Endodermal cell (in vitro differentiated cells): ENCODE results near the gene ACP7. TPM values are rescaled to one million over a fixed set of nuclear protein-coding genes. Genes with fewer than 3 reads are reported as not detected.

ENCODE experiments used
- DNase-seq: peaks from one replicate; pipeline ENCODE4 v3.0.0-alpha.2; 2017
- H3K27ac ChIP-seq: 2 replicates; pipeline ENCODE4 v1.5.1; 2013; ENCODE audit warnings: mild to moderate bottlenecking, low read depth, low read length, moderate library complexity
- H3K27me3 ChIP-seq: 2 replicates; pipeline ENCODE4 v1.6.1; 2013; ENCODE audit warnings: mild to moderate bottlenecking, low read length, moderate library complexity; ENCODE audit not compliant: insufficient read depth, control insufficient read depth, poor library complexity, severe bottlenecking
- H3K36me3 ChIP-seq: 2 replicates; pipeline ENCODE4 v1.7.0; 2013; ENCODE audit warnings: mild to moderate bottlenecking, low read length, moderate library complexity; ENCODE audit not compliant: control insufficient read depth, insufficient read depth
- H3K4me1 ChIP-seq: one replicate; pipeline ENCODE4 v1.7.0; 2013; ENCODE audit warnings: low read length; ENCODE audit not compliant: control insufficient read depth, insufficient read depth
- H3K4me3 ChIP-seq: 2 replicates; pipeline ENCODE4 v1.5.1; 2013; ENCODE audit warnings: mild to moderate bottlenecking, low read length, moderate library complexity
- H3K9ac ChIP-seq: 2 replicates; pipeline ENCODE4 v1.6.1; 2013; ENCODE audit warnings: mild to moderate bottlenecking, low read length, moderate library complexity; ENCODE audit not compliant: poor library complexity, severe bottlenecking; ENCODE audit errors: extremely low read depth
- H3K9me3 ChIP-seq: 2 replicates; pipeline ENCODE4 v1.6.1; 2013; ENCODE audit warnings: mild to moderate bottlenecking, low read length, moderate library complexity; ENCODE audit not compliant: control insufficient read depth
- H3K27ac Mint-ChIP-seq: 2 replicates; pipeline ENCODE4 v1.8.0; 2020; ENCODE audit warnings: mixed read lengths
- H3K27me3 Mint-ChIP-seq: 2 replicates; pipeline ENCODE4 v1.8.0; 2021; ENCODE audit warnings: mild to moderate bottlenecking, mixed read lengths; ENCODE audit not compliant: insufficient read depth
- H3K36me3 Mint-ChIP-seq: 2 replicates; pipeline ENCODE4 v1.8.0; 2020; ENCODE audit warnings: low read depth, mixed read lengths
- H3K4me1 Mint-ChIP-seq: 2 replicates; pipeline ENCODE4 v1.8.0; 2020; ENCODE audit warnings: mixed read lengths
- H3K4me3 Mint-ChIP-seq: 2 replicates; pipeline ENCODE4 v1.8.0; 2020; ENCODE audit warnings: mild to moderate bottlenecking, moderate library complexity, mixed read lengths
- H3K9me3 Mint-ChIP-seq: 2 replicates; pipeline ENCODE4 v1.8.0; 2020; ENCODE audit warnings: mild to moderate bottlenecking, mixed read lengths
- WGBS, 2 experiments: methylation state at CpG; one replicate each; pipeline versions ENCODE4 v1.1.5 to v1.1.7; 2013; ENCODE audit warnings: missing lambda C conversion rate in 2 of 2, mixed read lengths in 1 of 2; ENCODE audit not compliant: insufficient coverage in 1 of 2, insufficient read length in 1 of 2; 5-methylcytosine and 5-hydroxymethylcytosine counted together
- total RNA-seq, 2 donors: library from RNA; stranded (reverse); fragmentation: NEBNext Ultra II Directional in 1 of 2; extraction: Animal tissue kit (Norgen Biotek cat#: 25700) in 1 of 2; gene quantifications; 2 replicates in 1 of 2; 3 replicates in 1 of 2; pipeline ENCODE4 v1.2.1, GENCODE V29; 2021
- TF ChIP-seq, protein P1 (sequence below): fragments of 200-600 bp; sonication (generic); conservative IDR thresholded peaks from 2 replicates; pipeline ENCODE4 v1.5.0; 2021; ENCODE audit warnings: antibody characterized with exemption, mild to moderate bottlenecking

ACP7 gene
- total RNA-seq, 2 donors from 2014 or later: 0.29 TPM; not detected in 1

GRCh38 chr19:39133431-39134270 lies 49.5 kb downstream of the ACP7 start:
- WGBS, 2 experiments: 56 to 62% methylated on average over 12 to 22 of the region's 23 CpGs
- Histone ChIP-seq H3K27me3 (no peaks in the 10 kb centered on the region), H3K27ac (no peak overlapping the region), H3K36me3 (no peaks in the 10 kb centered on the region), H3K4me1 (peaks cover 8% of the 10 kb centered on the region), H3K4me3 (no peak overlapping the region), H3K9ac (no peak overlapping the region), H3K9me3 (no peaks in the 10 kb centered on the region)
- H3K27ac Mint-ChIP-seq: peak overlapping the region; percentile 76
- H3K27me3 Mint-ChIP-seq: no peaks in the 10 kb centered on the region
- H3K9me3 Mint-ChIP-seq: no peaks in the 10 kb centered on the region
- no peaks in the 10 kb centered on the region for H3K36me3 Mint-ChIP-seq
- H3K4me3 Mint-ChIP-seq: no peak overlapping the region
- DNase-seq: peak; percentile 72
- TF ChIP-seq, protein P1, sequence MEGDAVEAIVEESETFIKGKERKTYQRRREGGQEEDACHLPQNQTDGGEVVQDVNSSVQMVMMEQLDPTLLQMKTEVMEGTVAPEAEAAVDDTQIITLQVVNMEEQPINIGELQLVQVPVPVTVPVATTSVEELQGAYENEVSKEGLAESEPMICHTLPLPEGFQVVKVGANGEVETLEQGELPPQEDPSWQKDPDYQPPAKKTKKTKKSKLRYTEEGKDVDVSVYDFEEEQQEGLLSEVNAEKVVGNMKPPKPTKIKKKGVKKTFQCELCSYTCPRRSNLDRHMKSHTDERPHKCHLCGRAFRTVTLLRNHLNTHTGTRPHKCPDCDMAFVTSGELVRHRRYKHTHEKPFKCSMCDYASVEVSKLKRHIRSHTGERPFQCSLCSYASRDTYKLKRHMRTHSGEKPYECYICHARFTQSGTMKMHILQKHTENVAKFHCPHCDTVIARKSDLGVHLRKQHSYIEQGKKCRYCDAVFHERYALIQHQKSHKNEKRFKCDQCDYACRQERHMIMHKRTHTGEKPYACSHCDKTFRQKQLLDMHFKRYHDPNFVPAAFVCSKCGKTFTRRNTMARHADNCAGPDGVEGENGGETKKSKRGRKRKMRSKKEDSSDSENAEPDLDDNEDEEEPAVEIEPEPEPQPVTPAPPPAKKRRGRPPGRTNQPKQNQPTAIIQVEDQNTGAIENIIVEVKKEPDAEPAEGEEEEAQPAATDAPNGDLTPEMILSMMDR: no peak
- H3K4me1 Mint-ChIP-seq: peaks cover 28% of the 10 kb centered on the region

DNA sequence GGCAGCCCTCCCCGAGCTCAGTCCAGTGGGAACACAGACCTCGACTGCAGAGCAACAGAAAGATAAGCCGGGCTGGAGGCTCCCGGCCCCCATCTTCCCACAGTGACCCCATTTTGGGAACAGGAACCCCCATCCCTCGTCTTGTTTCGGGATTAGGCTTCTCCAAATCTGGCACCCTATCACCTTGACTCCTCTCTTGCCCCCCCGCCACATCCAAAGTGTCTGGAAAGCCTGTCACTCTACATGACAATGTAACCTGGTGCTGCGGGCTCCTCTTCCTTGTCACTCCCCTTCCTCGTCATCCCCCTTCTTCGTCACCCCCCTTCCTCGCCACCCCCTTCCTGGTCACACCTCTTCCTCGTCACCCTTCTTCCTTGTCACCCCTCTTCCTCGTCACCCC lies 51.5 kb downstream of the ACP7 start:
- Histone ChIP-seq H3K4me3 (no peak overlapping the region), H3K36me3 (no peaks in the 10 kb centered on the region), H3K27me3 (no peaks in the 10 kb centered on the region), H3K9me3 (no peaks in the 10 kb centered on the region), H3K9ac (no peak overlapping the region), H3K4me1 (peaks cover 19% of the 10 kb centered on the region), H3K27ac (no peak overlapping the region)
- TF ChIP-seq, protein P1: no peak
- Mint-ChIP-seq H3K27ac (no peak overlapping the region), H3K4me3 (no peak overlapping the region), H3K4me1 (peaks cover 41% of the 10 kb centered on the region), H3K36me3 (no peaks in the 10 kb centered on the region), H3K9me3 (no peaks in the 10 kb centered on the region), H3K27me3 (no peaks in the 10 kb centered on the region)
- peak; percentile 44 for DNase-seq
- WGBS, 2 experiments: 85 to 90% methylated on average over 7 to 11 of the region's 13 CpGs

DNA sequence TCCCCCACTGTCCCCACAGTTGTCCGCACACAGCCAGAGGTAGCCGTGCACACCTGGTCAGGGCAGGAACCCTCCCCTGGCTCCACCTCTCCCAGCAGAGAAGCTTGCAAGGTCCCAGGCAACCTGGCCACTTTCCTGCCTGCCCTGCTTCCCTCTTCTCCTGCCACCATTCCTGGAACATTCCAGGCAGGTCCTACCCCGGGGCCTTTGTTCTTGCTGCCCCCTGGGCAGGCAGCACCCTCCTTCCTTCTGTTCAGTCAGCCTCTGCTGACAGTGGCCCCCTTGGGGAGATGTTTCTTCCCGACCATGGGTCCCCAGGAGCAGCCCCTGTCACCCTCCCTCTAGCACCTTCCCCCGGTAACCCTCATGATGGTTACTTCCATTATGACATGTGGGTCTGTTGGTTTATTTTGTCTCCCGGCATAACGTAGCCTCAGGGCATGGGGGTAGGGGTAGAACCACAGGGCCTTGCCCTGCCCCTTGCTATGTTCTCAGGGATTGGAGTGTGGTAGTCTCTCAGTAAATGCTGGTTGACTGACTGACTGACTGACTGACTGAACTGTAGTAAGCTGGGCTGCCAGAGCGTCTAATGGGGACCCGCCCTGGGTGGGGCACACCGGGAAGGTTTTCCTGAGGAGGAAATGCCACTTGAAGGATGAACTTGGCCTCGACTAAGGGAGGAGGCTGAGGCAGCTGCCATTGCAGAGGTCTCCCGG lies 52.2 kb downstream of the ACP7 start:
- Mint-ChIP-seq H3K27ac (peak overlapping the region; percentile 8), H3K27me3 (no peaks in the 10 kb centered on the region), H3K9me3 (no peaks in the 10 kb centered on the region), H3K36me3 (no peaks in the 10 kb centered on the region), H3K4me3 (no peak overlapping the region), H3K4me1 (peaks cover 43% of the 10 kb centered on the region)
- peaks cover 23% of the 10 kb centered on the region for H3K4me1 ChIP-seq
- no peaks in the 10 kb centered on the region for H3K36me3 ChIP-seq
- WGBS, 2 experiments: 90 to 100% methylated on average over 6 to 12 of the region's 12 CpGs
- no peaks in the 10 kb centered on the region for H3K27me3 ChIP-seq
- H3K9ac ChIP-seq: no peak overlapping the region
- TF ChIP-seq, protein P1: no peak
- no peak overlapping the region for H3K4me3 ChIP-seq
- DNase-seq: peak; percentile 52
- no peak overlapping the region for H3K27ac ChIP-seq
- no peaks in the 10 kb centered on the region for H3K9me3 ChIP-seq
